HCT116 (cell line): Measurements from ENCODE around the gene GRM8. TPM values are rescaled to one million over a fixed set of nuclear protein-coding genes. Genes with fewer than 3 reads are reported as not detected.

Experiments used
- ATAC-seq: fragments of 200-7000 bp; cut with Tn5 transposase; 2 replicates; pipeline ENCODE4 v1.9.1; 2020; ENCODE audit warnings: mild to moderate bottlenecking, moderate library complexity
- BruUV-seq: library from RNA; stranded (reverse); fragments of 400-500 nt; replicated peaks from 2 replicates; lab custom pipeline; 2021; lab: Mats Ljungman, UMichigan
- CTCF ChIA-PET: fragments of 300-600 bp; sonication (Branson Sonifier 250); formaldehyde crosslinking; loops from one replicate; lab custom pipeline; 2021; ENCODE audit warnings: antibody characterized with exemption; lab: Charles Lee
- POLR2A ChIA-PET: fragments of 300-600, 350-600 bp; sonication (Branson Sonifier 250); formaldehyde crosslinking; loops from one replicate; lab custom pipeline; 2021; ENCODE audit warnings: antibody characterized with exemption; lab: Charles Lee
- RAD21 ChIA-PET, 2 experiments: fragments of 300-600 bp; sonication (Branson Sonifier 250); formaldehyde crosslinking; loops; one replicate each; lab custom pipeline; 2023; ENCODE audit warnings: low total read pairs in 2 of 2; ENCODE audit not compliant: uncharacterized antibody in 2 of 2, unreplicated experiment in 2 of 2, low non-redundant PET in 1 of 2; lab: Charles Lee
- DNase-seq: peaks from one replicate; pipeline ENCODE4 v3.0.0-alpha.2; 2010; ENCODE audit warnings: low read depth, low spot score
- H2AFZ ChIP-seq: fragments of 200-600 bp; shearing (Covaris generic), sonication (generic); 2 replicates; pipeline ENCODE4 v1.6.1; 2017; ENCODE audit warnings: low read depth, mixed run types, mixed read lengths, antibody characterized with exemption, low read length; ENCODE audit not compliant: poor library complexity, severe bottlenecking
- H3K27ac ChIP-seq: 2 replicates; pipeline ENCODE4 v1.5.1; 2012; ENCODE audit warnings: low read depth, low read length
- H3K27me3 ChIP-seq: fragments of 200-600 bp; sonication (generic); 2 replicates; pipeline ENCODE4 v1.6.1; 2016; ENCODE audit warnings: mixed run types, low read length, mixed read lengths; ENCODE audit not compliant: insufficient read depth
- H3K36me3 ChIP-seq, 2 experiments: fragments of 200-500 bp in 1 of 2; fragments of 200-600 bp in 1 of 2; sonication (Bioruptor generic) in 1 of 2; sonication (generic) in 1 of 2; 2 replicates each; pipeline versions ENCODE4 v1.5.1 to v1.6.1; 2014 to 2016; ENCODE audit warnings: low read length in 2 of 2, inconsistent platforms in 1 of 2, mixed read lengths in 1 of 2, mixed run types in 1 of 2; ENCODE audit not compliant: insufficient read depth in 2 of 2, control insufficient read depth in 1 of 2
- H3K4me1 ChIP-seq, 2 experiments: fragments of 200-600 bp in 1 of 2; sonication (generic) in 1 of 2; 2 replicates each; pipeline versions ENCODE4 v1.5.1 to v1.6.1; 2012 to 2017; ENCODE audit warnings: low read length in 2 of 2, inconsistent platforms in 1 of 2, mild to moderate bottlenecking in 1 of 2, mixed read lengths in 1 of 2, mixed run types in 1 of 2, moderate library complexity in 1 of 2; ENCODE audit not compliant: insufficient read depth in 2 of 2, control insufficient read depth in 1 of 2
- H3K4me2 ChIP-seq: fragments of 200-600 bp; sonication (generic); 2 replicates; pipeline ENCODE4 v1.6.1; 2017; ENCODE audit warnings: mixed run types, low read length, mixed read lengths
- H3K4me3 ChIP-seq, 2 experiments: fragments of 200-600 bp in 1 of 2; sonication (generic) in 1 of 2; replicated peaks in 1 of 2; 2 replicates each; pipeline ENCODE4 v1.5.1; 2011 to 2016; ENCODE audit warnings: low read length in 2 of 2, control low read depth in 1 of 2, low read depth in 1 of 2, mild to moderate bottlenecking in 1 of 2, mixed read lengths in 1 of 2, mixed run types in 1 of 2
- H3K79me2 ChIP-seq: fragments of 200-600 bp; sonication (generic); 2 replicates; pipeline ENCODE4 v1.6.1; 2017; ENCODE audit warnings: mild to moderate bottlenecking, mixed run types, low read length, moderate library complexity, mixed read lengths; ENCODE audit not compliant: insufficient read depth
- H3K9ac ChIP-seq: fragments of 200-600 bp; sonication (generic); 2 replicates; pipeline ENCODE4 v1.6.1; 2016; ENCODE audit warnings: low read length, mixed read lengths
- H3K9me2 ChIP-seq: fragments of 200-600 bp; sonication (generic), shearing (Covaris generic); 2 replicates; pipeline ENCODE4 v1.6.1; 2017; ENCODE audit warnings: mixed run types, mild to moderate bottlenecking, moderate library complexity; ENCODE audit not compliant: insufficient read depth
- H3K9me3 ChIP-seq, 2 experiments: fragments of 200-500 bp in 1 of 2; fragments of 200-600 bp in 1 of 2; sonication (Bioruptor generic) in 1 of 2; sonication (generic) in 1 of 2; 2 replicates each; pipeline ENCODE4 v1.6.1; 2014 to 2017; ENCODE audit warnings: low read length in 2 of 2, mixed read lengths in 2 of 2, inconsistent platforms in 1 of 2, low read depth in 1 of 2, mild to moderate bottlenecking in 1 of 2, mixed run types in 1 of 2, moderate library complexity in 1 of 2; ENCODE audit not compliant: control insufficient read depth in 1 of 2, insufficient read depth in 1 of 2
- H4K20me1 ChIP-seq: fragments of 200-600 bp; sonication (generic), shearing (Covaris generic); 2 replicates; pipeline ENCODE4 v1.6.1; 2017; ENCODE audit warnings: mixed run types, mild to moderate bottlenecking, moderate library complexity; ENCODE audit not compliant: insufficient read depth
- CBX3 ChIP-seq: IDR thresholded peaks from 2 replicates; pipeline ENCODE4 v1.6.1; 2012; ENCODE audit warnings: low read depth
- CTCF ChIP-seq, 3 experiments: fragments of 200-600 bp in 1 of 3; sonication (generic) in 1 of 3; IDR thresholded peaks in 2 of 3; conservative IDR thresholded peaks in 1 of 3; 2 replicates each; pipeline ENCODE4 v1.5.1; 2012 to 2017; ENCODE audit warnings: low read depth in 2 of 3, low read length in 2 of 3, antibody characterized with exemption in 1 of 3, borderline replicate concordance in 1 of 3, control low read depth in 1 of 3, mild to moderate bottlenecking in 1 of 3, mixed read lengths in 1 of 3, mixed run types in 1 of 3, moderate library complexity in 1 of 3; ENCODE audit not compliant: insufficient read depth in 1 of 3
- EZH2 ChIP-seq: fragments of 200-600 bp; sonication (generic); IDR thresholded peaks from 2 replicates; pipeline ENCODE4 v1.6.1; 2017; ENCODE audit warnings: antibody characterized with exemption, mixed run types
- SP1 ChIP-seq: IDR thresholded peaks from 2 replicates; pipeline ENCODE4 v1.6.1; 2012; ENCODE audit warnings: low read depth
- SRF ChIP-seq: IDR thresholded peaks from 2 replicates; pipeline ENCODE4 v1.6.1; 2012; ENCODE audit warnings: low read depth
- TCF7L2 ChIP-seq: IDR thresholded peaks from 2 replicates; pipeline ENCODE4 v1.7.0; 2011; ENCODE audit warnings: borderline replicate concordance, inconsistent platforms; ENCODE audit not compliant: insufficient read depth, insufficient read length; ENCODE audit errors: extremely low read depth
- intact Hi-C: fragments of 100-400 bp; cut with micrococcal nuclease; formaldehyde crosslinking; loops from 2 replicates; pipeline ENCODE4 v1.10.0; 2022
- total RNA-seq: library from RNA; stranded (reverse); gene quantifications from one replicate; pipeline ENCODE4 v1.2.1, GENCODE V29; 2021; ENCODE audit not compliant: unreplicated experiment

GRM8 gene
- total RNA-seq, 1 experiment from 2014 or later = 0.05 TPM

DNA sequence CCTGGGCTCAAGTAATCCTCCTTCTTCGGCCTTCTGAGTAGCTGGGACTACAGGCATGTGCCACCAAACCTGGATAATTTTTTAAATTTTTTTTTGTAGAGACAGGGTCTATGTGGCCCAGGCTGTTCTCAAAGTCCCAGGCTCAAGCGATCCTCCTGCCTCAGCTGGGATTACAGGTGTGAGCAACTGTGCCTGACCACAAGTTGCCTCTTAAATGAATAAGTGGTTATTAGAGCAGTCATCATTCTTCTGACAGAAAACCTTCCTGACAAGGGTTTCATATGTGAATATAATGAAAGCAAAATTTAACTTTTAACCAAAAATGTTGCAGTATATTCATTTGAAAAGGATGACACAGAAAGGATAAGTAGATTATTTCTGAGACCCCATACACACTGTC, 532.5 kb downstream of the GRM8 start:
- Histone ChIP-seq H3K4me3 (no peak overlapping the region), H3K4me2 (no peak overlapping the region), H2AFZ (no peak overlapping the region), H3K4me1 (no peaks in the 10 kb centered on the region), H3K9me2 (no peaks in the 10 kb centered on the region), H3K9me3 (no peaks in the 10 kb centered on the region), H3K79me2 (no peaks in the 10 kb centered on the region), H4K20me1 (no peaks in the 10 kb centered on the region), H3K27ac (no peak overlapping the region), H3K36me3 (no peaks in the 10 kb centered on the region), H3K9ac (no peak overlapping the region), H3K27me3 (no peaks in the 10 kb centered on the region)
- no peak for TF ChIP-seq SP1
- ChIA-PET POLR2A (no interaction called here), CTCF (no interaction called here), RAD21 (no interaction called here)
- BruUV-seq = no TSS peak
- intact Hi-C loops = no loop called here
- DNase-seq (no peak), ATAC-seq (no peak)

GRCh38 chr7:126718419-126718818, 534.3 kb downstream of the GRM8 start:
- CTCF ChIA-PET = no interaction called here
- TF ChIP-seq CTCF (IDR thresholded peaks at IDR 0.05 in 2 of 3, conservative IDR thresholded peaks at IDR 0.05 in 1 of 3; ENCODE audit: borderline replicate concordance in 1 of 3, insufficient read depth in 1 of 3, low read depth in 2 of 3, low read length in 2 of 3) (no peak), TCF7L2 (no peak), CBX3 (no peak), SRF (no peak), EZH2 (no peak)

More at GRCh38 chr7:126718419-126718818, 534.3 kb downstream of the GRM8 start:
- no peak for ATAC-seq
- no peak overlapping the region for H2AFZ ChIP-seq
- no TSS peak for BruUV-seq
- no peak for DNase-seq
- no peaks in the 10 kb centered on the region for H4K20me1 ChIP-seq
- ChIA-PET POLR2A (no interaction called here), RAD21 (no interaction called here)
- no peak overlapping the region for H3K27ac ChIP-seq
- intact Hi-C loops = no loop called here
- no peaks in the 10 kb centered on the region for H3K36me3 ChIP-seq
- no peak overlapping the region for H3K9ac ChIP-seq
- H3K4me3 ChIP-seq = no peak overlapping the region
- H3K4me1 ChIP-seq = no peaks in the 10 kb centered on the region
- H3K9me2 ChIP-seq = no peaks in the 10 kb centered on the region
- no peaks in the 10 kb centered on the region for H3K27me3 ChIP-seq
- no peaks in the 10 kb centered on the region for H3K9me3 ChIP-seq
- H3K4me2 ChIP-seq = no peak overlapping the region
- H3K79me2 ChIP-seq = no peaks in the 10 kb centered on the region
